HepG2 (cell line): ENCODE measurements around the gene INHBB.

ENCODE experiments used
- ATF1 ChIP-seq: IDR thresholded peaks from 2 replicates; pipeline ENCODE4 v1.6.1; 2016; ENCODE audit warnings: mild to moderate bottlenecking, control low read depth
- CTCF ChIP-seq: sonication (generic); formaldehyde crosslinking; IDR thresholded peaks from 2 replicates; pipeline ENCODE4 v1.5.0; 2020; ENCODE audit warnings: mild to moderate bottlenecking, missing genetic modification reagents, moderate library complexity
- DMAP1 ChIP-seq: IDR thresholded peaks from 2 replicates; pipeline ENCODE4 v1.6.1; 2016
- EHMT2 ChIP-seq: fragments of 200-600 bp; sonication (generic); IDR thresholded peaks from 2 replicates; pipeline ENCODE4 v1.7.0; 2017; ENCODE audit warnings: antibody characterized with exemption, low read depth, low read length, borderline replicate concordance
- GABPA ChIP-seq, 2 experiments: IDR thresholded peaks; 2 replicates each; pipeline ENCODE4 v1.6.1; 2011 to 2016; ENCODE audit warnings: low read depth in 2 of 2, low read length in 1 of 2, missing biosample characterization in 1 of 2, missing genetic modification characterization in 1 of 2
- GTF2F1 ChIP-seq: fragments of 150-350 bp; IDR thresholded peaks from 2 replicates; pipeline ENCODE4 v1.6.1; 2014; ENCODE audit warnings: low read length
- MXD1 ChIP-seq: sonication (generic); formaldehyde crosslinking; IDR thresholded peaks from 2 replicates; pipeline ENCODE4 v1.4.0; 2020; ENCODE audit warnings: mild to moderate bottlenecking, missing genetic modification reagents
- POLR2A ChIP-seq, 2 experiments: IDR thresholded peaks; 2 replicates each; pipeline ENCODE4 v1.6.1; 2011; ENCODE audit warnings: low read depth in 2 of 2, low read length in 2 of 2, mild to moderate bottlenecking in 1 of 2, moderate library complexity in 1 of 2; ENCODE audit not compliant: insufficient read depth in 1 of 2
- SRF ChIP-seq: IDR thresholded peaks from 2 replicates; pipeline ENCODE4 v1.6.1; 2011; ENCODE audit warnings: mild to moderate bottlenecking, low read depth, low read length, moderate library complexity
- ZNF317 ChIP-seq: sonication (generic); formaldehyde crosslinking; IDR thresholded peaks from 2 replicates; pipeline ENCODE4 v1.5.0; 2020; ENCODE audit warnings: mild to moderate bottlenecking, missing genetic modification reagents

- TF ChIP-seq ATF1 (CRISPR knock-in tag) (no peak), GABPA (IDR thresholded peaks at IDR 0.05; ENCODE audit: low read depth, low read length) (no peak), GABPA (CRISPR knock-in tag; IDR thresholded peaks at IDR 0.05; ENCODE audit: low read depth) (no peak), POLR2A (IDR thresholded peaks at IDR 0.05; ENCODE audit: insufficient read depth in 1 of 2, low read depth in 2 of 2, low read length in 2 of 2) (no peak), MXD1 (CRISPR knock-in tag) (no peak), EHMT2 (no peak), GTF2F1 (no peak), ZNF317 (CRISPR knock-in tag) (no peak), SRF (no peak), DMAP1 (CRISPR knock-in tag) (no peak), CTCF (no peak)
These were observed 22.7 kb upstream of the INHBB start for GRCh38 chr2:120323214-120323613.
